OCI-LY3 (cell line): ENCODE results near the gene ELMO2.
"Not testable (repeated sequence)": the region's sequence is repeated elsewhere in the genome, so short reads cannot be mapped to it uniquely, and the experiment has no call there.

Experiments
- EZH2phosphoT487 ChIP-seq: fragments of 200-600 bp; shearing (Covaris generic); IDR thresholded peaks from 2 replicates; pipeline ENCODE4 v1.6.1; 2018; ENCODE audit warnings: antibody characterized with exemption, mixed run types, low read depth
- TF ChIP-seq, protein P1 (sequence below): fragments of 200-600, 300-600 bp; sonication (generic); IDR thresholded peaks from 2 replicates; pipeline ENCODE4 v1.5.1; 2014; ENCODE audit warnings: antibody characterized with exemption, low read length, low read depth

GRCh38 chr20:46387054-46387453, 19.4 kb downstream of the ELMO2 start:
- TF ChIP-seq, protein P1, sequence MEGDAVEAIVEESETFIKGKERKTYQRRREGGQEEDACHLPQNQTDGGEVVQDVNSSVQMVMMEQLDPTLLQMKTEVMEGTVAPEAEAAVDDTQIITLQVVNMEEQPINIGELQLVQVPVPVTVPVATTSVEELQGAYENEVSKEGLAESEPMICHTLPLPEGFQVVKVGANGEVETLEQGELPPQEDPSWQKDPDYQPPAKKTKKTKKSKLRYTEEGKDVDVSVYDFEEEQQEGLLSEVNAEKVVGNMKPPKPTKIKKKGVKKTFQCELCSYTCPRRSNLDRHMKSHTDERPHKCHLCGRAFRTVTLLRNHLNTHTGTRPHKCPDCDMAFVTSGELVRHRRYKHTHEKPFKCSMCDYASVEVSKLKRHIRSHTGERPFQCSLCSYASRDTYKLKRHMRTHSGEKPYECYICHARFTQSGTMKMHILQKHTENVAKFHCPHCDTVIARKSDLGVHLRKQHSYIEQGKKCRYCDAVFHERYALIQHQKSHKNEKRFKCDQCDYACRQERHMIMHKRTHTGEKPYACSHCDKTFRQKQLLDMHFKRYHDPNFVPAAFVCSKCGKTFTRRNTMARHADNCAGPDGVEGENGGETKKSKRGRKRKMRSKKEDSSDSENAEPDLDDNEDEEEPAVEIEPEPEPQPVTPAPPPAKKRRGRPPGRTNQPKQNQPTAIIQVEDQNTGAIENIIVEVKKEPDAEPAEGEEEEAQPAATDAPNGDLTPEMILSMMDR, result not testable (repeated sequence)
- TF ChIP-seq EZH2phosphoT487, result not testable (repeated sequence)
